Globus pallidus (tissue), 1 donor: ENCODE results near the gene MOGAT2.
"Not testable (repeated sequence)": the region's sequence is repeated elsewhere in the genome, so short reads cannot be mapped to it uniquely, and the experiment has no call there.

Experiments
- DNase-seq: peaks from one replicate; pipeline ENCODE4 v3.0.0-alpha.2; 2015; ENCODE audit warnings: low spot score

Gene MOGAT2

GRCh38 chr11:75719340-75720239 is 2.0 kb downstream of the MOGAT2 start:
- DNase-seq: no peak

GRCh38 chr11:75720639-75721038 is 3.0 kb downstream of the MOGAT2 start:
- DNase-seq: no peak

- DNase-seq: no peak
Observed at GRCh38 chr11:75721852-75722668, 4.4 kb downstream of the MOGAT2 start.

- no peak for DNase-seq
Observed at GRCh38 chr11:75722669-75723042, 5.0 kb downstream of the MOGAT2 start.

- DNase-seq: no peak
Observed at GRCh38 chr11:75725547-75726320, 8.1 kb downstream of the MOGAT2 start.

GRCh38 chr11:75728992-75729391 is 11.4 kb downstream of the MOGAT2 start:
- DNase-seq: no peak

- no peak for DNase-seq
Observed at GRCh38 chr11:75731095-75731494, 13.5 kb downstream of the MOGAT2 start.

GRCh38 chr11:75733071-75733430 is 15.4 kb downstream of the MOGAT2 start:
- DNase-seq: no peak

GRCh38 chr11:75733431-75734107 is 15.9 kb downstream of the MOGAT2 start:
- DNase-seq: peak; percentile 13

- no peak for DNase-seq
Observed at GRCh38 chr11:75734491-75735180, 17.0 kb downstream of the MOGAT2 start.

- DNase-seq: no peak
Observed at GRCh38 chr11:75735181-75735845, 17.7 kb downstream of the MOGAT2 start.

GRCh38 chr11:75737314-75737713 is 19.7 kb downstream of the MOGAT2 start:
- DNase-seq: no peak

- DNase-seq: no peak
Observed at GRCh38 chr11:75740681-75741080, 23.0 kb downstream of the MOGAT2 start.

- DNase-seq: not testable (repeated sequence)
Observed at GRCh38 chr11:75743159-75743558, 25.5 kb downstream of the MOGAT2 start.

- no peak for DNase-seq
Observed at GRCh38 chr11:75743711-75744563, 26.3 kb downstream of the MOGAT2 start.

GRCh38 chr11:75745807-75746206 is 28.2 kb downstream of the MOGAT2 start:
- DNase-seq: no peak

- not testable (repeated sequence) for DNase-seq
Observed at GRCh38 chr11:75748729-75749273, 31.2 kb downstream of the MOGAT2 start.

- DNase-seq: not testable (repeated sequence)
Observed at GRCh38 chr11:75754933-75755332, 37.3 kb downstream of the MOGAT2 start.

GRCh38 chr11:75757651-75758050 is 40.0 kb downstream of the MOGAT2 start:
- no peak for DNase-seq
